GM12801 (cell line): ENCODE measurements around the gene KCNQ1OT1.

Experiments used
- TF ChIP-seq, protein P1 (sequence below): IDR thresholded peaks from one replicate; pipeline ENCODE4 v1.5.1; 2011; ENCODE audit warnings: control low read depth; ENCODE audit not compliant: insufficient read length; ENCODE audit errors: extremely low read depth

KCNQ1OT1 gene

DNA sequence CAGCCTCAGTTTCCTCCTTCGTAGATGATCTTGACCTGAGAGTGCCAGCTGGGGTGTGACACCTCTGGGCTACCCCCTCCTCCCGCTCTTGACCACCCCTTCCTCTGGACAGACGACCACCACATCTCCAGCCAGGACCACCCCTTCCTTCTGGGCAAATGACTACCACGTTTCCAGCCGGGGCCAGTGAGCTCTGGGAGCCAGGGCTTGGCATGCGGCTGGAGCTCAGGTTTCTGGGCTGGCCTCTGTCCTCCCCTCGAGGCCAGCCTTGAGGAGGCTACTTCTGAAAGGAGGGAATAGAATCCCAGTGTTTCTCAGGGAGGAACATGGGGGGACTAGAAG lies 120.9 kb downstream of the KCNQ1OT1 start:
- TF ChIP-seq, protein P1, sequence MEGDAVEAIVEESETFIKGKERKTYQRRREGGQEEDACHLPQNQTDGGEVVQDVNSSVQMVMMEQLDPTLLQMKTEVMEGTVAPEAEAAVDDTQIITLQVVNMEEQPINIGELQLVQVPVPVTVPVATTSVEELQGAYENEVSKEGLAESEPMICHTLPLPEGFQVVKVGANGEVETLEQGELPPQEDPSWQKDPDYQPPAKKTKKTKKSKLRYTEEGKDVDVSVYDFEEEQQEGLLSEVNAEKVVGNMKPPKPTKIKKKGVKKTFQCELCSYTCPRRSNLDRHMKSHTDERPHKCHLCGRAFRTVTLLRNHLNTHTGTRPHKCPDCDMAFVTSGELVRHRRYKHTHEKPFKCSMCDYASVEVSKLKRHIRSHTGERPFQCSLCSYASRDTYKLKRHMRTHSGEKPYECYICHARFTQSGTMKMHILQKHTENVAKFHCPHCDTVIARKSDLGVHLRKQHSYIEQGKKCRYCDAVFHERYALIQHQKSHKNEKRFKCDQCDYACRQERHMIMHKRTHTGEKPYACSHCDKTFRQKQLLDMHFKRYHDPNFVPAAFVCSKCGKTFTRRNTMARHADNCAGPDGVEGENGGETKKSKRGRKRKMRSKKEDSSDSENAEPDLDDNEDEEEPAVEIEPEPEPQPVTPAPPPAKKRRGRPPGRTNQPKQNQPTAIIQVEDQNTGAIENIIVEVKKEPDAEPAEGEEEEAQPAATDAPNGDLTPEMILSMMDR, result no peak

DNA sequence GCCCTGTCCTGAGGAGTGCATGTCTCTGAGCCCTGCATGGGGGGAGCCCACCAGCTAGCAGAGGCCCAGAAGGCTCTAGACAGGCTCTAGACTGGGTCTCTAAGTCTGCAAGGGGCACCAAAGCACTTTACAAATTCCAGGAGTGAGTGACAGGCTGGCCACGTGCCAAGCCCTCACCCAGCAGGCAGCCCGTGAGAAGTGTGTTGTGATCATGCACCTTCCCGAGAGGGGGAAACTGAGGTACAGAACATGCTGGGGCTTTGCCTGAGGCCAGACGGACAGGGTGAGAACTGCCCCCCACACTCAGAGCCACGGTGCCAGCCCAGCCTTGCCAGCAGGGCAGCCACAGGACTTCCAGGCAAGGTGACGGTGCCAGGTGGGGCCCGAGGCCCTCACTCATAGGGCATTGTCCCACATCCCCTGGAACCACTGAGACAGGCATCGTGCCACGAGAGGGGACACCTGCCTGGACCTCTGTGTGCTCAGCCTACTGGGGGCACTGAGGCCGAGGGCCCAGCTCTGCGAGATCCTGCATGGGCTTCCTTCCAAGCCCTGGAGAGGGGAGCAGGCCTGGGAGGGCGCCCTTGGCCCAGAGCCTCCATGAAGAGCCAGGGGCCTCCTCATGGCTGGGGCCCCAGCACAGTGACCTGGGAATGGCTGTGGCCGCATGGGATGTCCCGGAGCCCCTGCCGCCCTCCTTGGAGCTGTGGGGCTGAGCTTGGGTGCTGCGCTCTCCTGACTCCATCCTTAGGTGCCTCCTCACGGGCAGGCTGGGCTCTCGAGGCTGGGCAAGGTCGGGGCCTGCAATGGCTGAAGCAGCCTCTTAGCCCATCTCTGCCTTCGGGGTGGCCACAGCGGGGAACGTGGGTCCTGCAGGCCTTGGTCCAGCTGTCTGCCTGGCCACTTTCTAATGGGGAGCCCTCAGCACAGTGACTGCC lies 121.5 kb downstream of the KCNQ1OT1 start:
- TF ChIP-seq, protein P1, result no peak

DNA sequence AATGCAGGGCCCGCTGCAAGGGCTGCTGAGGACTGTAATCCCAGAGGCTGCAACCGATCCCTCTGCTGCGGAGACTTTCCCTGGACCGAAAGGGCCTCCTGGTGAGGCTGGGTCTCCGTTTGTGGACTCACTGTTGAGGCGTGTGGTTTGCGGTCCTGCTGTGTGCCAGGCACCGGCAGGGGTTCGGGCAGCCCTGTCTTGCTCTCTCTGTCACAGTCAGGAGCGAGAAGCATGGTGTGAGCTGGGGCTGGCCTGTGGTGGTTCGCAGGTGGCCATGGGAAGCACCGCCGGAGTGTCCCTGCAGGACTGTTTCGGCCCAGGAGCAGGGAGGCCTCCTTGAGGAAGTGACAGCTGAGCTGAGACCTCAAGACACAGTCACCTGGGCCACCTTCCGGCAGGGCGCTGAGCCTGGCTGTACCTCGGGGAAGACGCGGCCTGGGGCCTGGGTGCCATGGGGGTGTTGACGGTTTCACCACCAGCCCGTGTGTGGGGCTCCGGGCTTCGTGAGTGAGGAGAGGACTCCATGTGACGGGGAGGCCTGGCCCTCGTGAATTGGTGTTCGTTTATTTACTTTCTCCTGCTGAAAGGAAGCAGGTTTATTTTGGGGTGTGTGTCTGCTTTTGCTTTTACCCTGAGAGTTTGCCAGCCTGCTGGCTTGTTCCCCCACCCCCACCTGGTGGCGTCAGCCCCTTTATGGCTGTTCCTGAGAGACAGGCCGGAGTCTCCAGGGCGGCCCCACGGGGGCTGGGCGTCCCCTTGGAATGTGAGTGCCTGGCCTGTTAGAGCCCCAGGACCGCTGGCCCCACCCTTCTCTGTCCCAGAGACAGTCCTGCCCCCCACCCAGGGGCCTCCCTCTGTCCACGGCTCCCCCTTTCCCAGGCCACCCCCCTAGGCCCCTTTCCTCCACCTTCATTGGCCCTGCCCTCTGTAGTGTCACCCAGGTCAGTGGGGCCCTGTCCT lies 122.5 kb downstream of the KCNQ1OT1 start:
- TF ChIP-seq, protein P1, result no peak

DNA sequence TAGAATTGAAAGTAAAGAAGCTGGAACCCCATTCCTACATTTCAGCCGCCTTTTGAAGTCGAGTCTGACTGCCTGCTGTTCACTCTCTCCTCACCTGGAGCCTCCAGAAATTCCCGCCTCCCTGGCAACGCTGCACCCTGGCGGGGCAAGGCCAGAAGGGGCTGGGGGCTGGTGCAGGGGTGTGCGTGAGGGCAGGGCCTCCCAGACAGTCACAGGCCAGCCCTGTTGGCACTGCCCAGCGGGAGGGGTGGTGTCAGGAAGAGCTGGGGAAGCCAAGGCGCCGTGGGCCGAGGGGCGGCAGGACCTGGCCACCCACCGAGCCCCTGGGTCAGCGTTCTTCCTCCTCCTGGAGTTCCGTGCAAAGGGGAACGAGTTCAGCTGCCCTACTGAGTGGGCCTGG lies 123.2 kb downstream of the KCNQ1OT1 start:
- TF ChIP-seq, protein P1, result no peak

DNA sequence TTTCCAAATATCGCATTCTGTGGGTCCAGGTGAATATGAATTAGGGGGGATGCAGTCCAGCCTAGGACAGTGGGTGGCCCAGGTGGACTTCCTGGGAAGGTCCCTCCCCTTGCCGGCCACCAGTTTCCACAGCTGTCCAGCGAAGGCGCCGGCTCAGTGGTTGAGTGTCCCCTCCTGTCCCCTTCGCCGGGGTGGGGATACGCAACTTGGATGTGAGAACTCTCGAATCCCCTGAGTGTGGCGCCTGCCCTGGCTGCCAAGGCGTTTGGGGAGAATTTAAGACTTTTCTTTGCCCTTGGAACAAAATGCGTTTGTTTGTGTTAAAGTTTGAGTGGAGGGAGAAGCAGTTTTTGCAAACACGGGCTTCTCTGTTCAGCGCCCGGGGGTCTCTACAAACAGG lies 123.7 kb downstream of the KCNQ1OT1 start:
- TF ChIP-seq, protein P1, result no peak

DNA sequence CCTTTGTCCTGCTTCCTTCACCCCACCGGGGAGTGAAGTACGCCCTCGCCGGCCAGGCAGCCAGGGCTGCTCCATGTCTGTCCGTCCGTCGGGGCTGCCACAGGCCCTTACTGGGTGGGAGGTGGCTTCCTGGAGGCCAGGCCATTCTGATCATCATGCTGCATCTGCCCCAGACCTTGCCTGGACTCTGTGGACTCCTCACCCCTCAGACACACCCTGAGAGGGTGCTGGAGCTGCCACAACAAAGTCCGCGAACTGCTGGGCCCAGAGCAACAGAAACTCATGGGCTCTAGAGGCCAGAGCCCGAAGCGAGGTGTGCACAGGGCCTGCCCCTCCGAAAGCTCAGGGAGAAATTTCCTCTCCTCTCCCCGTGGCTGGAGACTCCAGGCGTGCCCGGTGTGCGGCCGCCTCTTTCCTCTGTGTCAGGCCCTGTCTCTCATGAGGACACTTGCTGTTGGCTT lies 124.2 kb downstream of the KCNQ1OT1 start:
- TF ChIP-seq, protein P1, result no peak
